Fibroblast of skin of right biceps (primary cell): ENCODE data around the gene MAP4K3.
"Not testable (repeated sequence)": the region's sequence is repeated elsewhere in the genome, so short reads cannot be mapped to it uniquely, and the experiment has no call there.

Experiments
- DNase-seq: peaks from one replicate; pipeline ENCODE4 v3.0.0-alpha.2; 2013

The MAP4K3 gene

GRCh38 chr2:39407516-39408296, 29.4 kb downstream of the MAP4K3 start:
- DNase-seq, result no peak

- DNase-seq, result no peak
Observed at GRCh38 chr2:39405364-39405763, 31.7 kb downstream of the MAP4K3 start.

DNA sequence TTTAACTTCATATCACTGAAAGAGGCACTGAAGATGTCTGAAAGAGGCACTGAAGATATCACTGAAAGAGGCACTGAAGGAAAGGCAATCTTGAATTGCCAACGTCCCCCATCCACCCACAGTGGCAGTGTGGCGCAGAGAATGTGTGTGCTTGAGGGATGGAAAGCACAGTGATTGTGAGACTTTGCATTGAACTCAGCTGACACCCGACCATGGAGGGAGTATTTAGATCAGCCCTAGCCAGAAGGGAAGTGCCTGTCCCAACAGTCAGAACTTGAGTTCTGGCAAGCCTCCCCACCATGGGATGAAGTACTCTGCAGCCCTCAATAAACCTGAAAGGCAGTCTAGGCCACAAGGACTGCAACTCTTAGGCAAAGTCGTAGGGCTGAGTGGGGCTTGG, 33.8 kb downstream of the MAP4K3 start:
- no peak for DNase-seq

DNA sequence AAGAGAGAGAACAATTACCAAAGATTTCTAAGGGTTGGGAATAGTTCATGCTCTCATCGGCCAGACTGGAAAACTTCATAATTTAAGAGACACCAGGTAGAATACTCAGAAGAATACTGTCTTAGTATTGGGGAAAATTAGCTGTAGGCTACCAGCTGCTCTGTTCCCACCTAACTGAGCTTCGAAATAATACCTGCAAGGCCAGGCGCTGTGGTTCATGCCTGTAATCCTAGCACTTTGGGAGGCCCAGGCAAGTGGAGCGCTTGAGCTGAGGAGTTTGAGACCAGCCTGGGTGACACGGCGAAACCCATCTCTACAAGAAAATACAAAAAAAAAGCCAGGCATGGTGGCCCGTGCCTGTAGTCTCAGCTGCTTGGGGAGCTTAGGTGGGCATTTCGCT, 35.8 kb downstream of the MAP4K3 start:
- no peak for DNase-seq

DNA sequence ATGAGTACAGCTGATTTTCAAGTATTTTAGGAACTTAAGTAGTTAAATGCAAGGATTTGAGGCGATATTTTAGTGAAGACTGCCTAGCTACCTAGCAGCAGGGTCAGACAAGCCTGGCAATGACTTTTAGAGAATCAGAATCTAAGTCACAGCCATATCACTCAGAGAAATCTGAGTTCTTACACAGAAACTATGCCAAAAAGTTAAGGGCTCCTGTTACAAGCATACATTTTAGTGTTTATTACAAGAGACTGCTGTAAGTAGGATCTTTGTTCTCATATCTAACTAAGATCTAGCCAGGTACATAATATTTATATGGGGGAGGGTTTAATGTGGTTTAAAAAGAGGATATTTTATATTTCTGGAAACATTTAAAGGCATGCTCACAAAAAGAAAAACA, 37.5 kb downstream of the MAP4K3 start:
- no peak for DNase-seq

DNA sequence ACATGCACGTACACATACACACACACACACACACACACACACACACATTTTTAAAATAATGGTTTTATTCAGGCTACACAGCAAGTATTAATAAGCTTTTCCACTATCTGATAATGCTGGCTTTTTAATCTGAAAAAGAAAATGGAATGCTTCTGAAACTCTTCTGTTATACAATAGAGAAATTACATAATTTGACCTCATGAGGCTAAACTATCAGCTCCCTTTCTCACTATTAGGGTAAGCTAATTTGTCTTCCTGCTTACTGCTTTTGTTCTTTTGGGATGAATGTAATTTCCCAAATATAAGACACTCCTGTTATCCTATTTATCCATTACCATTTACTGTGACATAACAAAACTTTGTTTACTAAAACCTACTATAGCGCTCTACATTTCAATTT, 41.8 kb downstream of the MAP4K3 start:
- no peak for DNase-seq

- no peak for DNase-seq
Observed at GRCh38 chr2:39394516-39394961, 42.5 kb downstream of the MAP4K3 start.

- no peak for DNase-seq
Observed at GRCh38 chr2:39392672-39393071, 44.4 kb downstream of the MAP4K3 start.

GRCh38 chr2:39390216-39390615, 46.9 kb downstream of the MAP4K3 start:
- DNase-seq, result peak; percentile 52

- no peak for DNase-seq
Observed at GRCh38 chr2:39386064-39386463, 51.0 kb downstream of the MAP4K3 start.

- no peak for DNase-seq
Observed at GRCh38 chr2:39385172-39385571, 51.9 kb downstream of the MAP4K3 start.

GRCh38 chr2:39384071-39384470, 53.0 kb downstream of the MAP4K3 start:
- not testable (repeated sequence) for DNase-seq

- DNase-seq, result no peak
Observed at GRCh38 chr2:39383146-39383545, 53.9 kb downstream of the MAP4K3 start.

DNA sequence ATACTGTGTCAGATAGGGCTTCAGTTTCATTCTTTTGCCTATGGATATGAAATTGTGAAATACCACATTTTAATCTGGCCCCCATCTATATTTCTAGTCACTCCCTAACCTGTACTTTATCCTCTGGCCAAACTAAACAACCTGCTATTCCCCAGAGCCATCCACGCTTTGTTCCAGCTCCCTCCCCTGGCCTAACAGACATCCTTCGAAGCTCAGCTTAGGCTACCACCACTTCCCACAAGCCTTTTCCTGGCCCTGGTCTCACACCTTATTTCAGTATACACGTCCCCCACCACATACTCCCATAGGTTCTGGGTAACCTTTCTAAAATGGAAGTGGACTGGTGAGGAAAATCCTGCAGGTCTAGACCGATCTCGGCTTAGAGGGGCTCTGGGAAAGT, 55.4 kb downstream of the MAP4K3 start:
- DNase-seq, result no peak

GRCh38 chr2:39380525-39381150, 56.4 kb downstream of the MAP4K3 start:
- peak; percentile 58 for DNase-seq

- peak; percentile 54 for DNase-seq
Observed at GRCh38 chr2:39379643-39380524, 57.2 kb downstream of the MAP4K3 start.

GRCh38 chr2:39378968-39379367, 58.1 kb downstream of the MAP4K3 start:
- DNase-seq, result no peak

GRCh38 chr2:39377226-39377939, 59.7 kb downstream of the MAP4K3 start:
- no peak for DNase-seq

DNA sequence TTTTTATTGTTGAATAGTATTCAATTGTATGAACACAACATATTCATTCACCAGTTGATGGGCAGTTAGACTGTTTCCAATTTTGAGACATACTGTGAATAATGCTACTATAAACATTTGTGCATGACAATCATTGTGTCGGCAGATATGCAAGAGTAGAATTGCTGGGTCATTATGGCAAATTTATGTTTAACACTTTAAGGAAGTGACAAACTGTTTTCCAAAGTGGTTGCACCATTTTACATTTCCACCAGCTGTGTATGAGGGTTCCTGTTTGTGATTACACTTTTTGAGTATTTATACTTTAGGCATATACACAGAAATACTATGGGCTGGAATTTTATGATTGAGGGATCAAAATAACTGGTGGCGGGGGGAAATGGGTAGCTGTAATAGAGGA, 61.2 kb downstream of the MAP4K3 start:
- DNase-seq, result no peak

- DNase-seq, result no peak
Observed at GRCh38 chr2:39373181-39373802, 63.8 kb downstream of the MAP4K3 start.

GRCh38 chr2:39370101-39370500, 67.0 kb downstream of the MAP4K3 start:
- no peak for DNase-seq

GRCh38 chr2:39368846-39369245, 68.2 kb downstream of the MAP4K3 start:
- no peak for DNase-seq
